HepG2 (cell line): ENCODE measurements around the gene RAB3C. TPM values are rescaled to one million over a fixed set of nuclear protein-coding genes. Genes with fewer than 3 reads are reported as not detected.

Experiments used
- ATAC-seq: fragments of 200-7000 bp; cut with Tn5 transposase; 3 replicates; pipeline ENCODE4 v1.9.1; 2020; ENCODE audit warnings: mild to moderate bottlenecking, moderate library complexity
- BruUV-seq: library from RNA; stranded (reverse); fragments of 400-500 nt; replicated peaks from 2 replicates; lab custom pipeline; 2021; lab: Mats Ljungman, UMichigan
- CTCF ChIA-PET: fragments of 300-600 bp; formaldehyde crosslinking; extraction: SDS; loops from one replicate; lab custom pipeline; 2021; ENCODE audit warnings: low total read pairs, inconsistent platforms, low intra/inter-chr PET ratio; lab: Yijun Ruan, JAX
- POLR2A ChIA-PET: fragments of 350-600 bp; sonication (Branson Sonifier 250); formaldehyde crosslinking; loops from one replicate; lab custom pipeline; 2020; ENCODE audit warnings: antibody characterized with exemption, inconsistent platforms; lab: Yijun Ruan, JAX
- DNase-seq: peaks from one replicate; pipeline ENCODE4 v3.0.0-alpha.2; 2015; ENCODE audit warnings: low spot score
- FAIRE-seq: peaks from 3 replicates; lab custom pipeline; 2011; peaks lifted over from hg19 to GRCh38; lab: Jason Lieb, UNC
- H2AFZ ChIP-seq: one replicate; pipeline ENCODE4 v1.6.1; 2011; ENCODE audit warnings: low read length, inconsistent platforms
- H3K27ac ChIP-seq: fragments of 300-600 bp; 3 replicates; pipeline ENCODE4 v1.8.0; 2011; ENCODE audit warnings: mixed run types, mild to moderate bottlenecking, mixed read lengths, low read length, inconsistent platforms; ENCODE audit not compliant: insufficient read depth; ENCODE audit errors: extremely low read length
- H3K27me3 ChIP-seq, 2 experiments: fragments of 200-600 bp in 1 of 2; 2 replicates in 1 of 2; 3 replicates in 1 of 2; pipeline versions ENCODE4 v1.6.0 to v1.8.0; 2011; ENCODE audit warnings: low read length in 2 of 2, mild to moderate bottlenecking in 2 of 2, moderate library complexity in 2 of 2, inconsistent platforms in 1 of 2; ENCODE audit not compliant: insufficient read depth in 2 of 2, control insufficient read depth in 1 of 2
- H3K36me3 ChIP-seq, 2 experiments: fragments of 200-600 bp in 1 of 2; replicated peaks in 1 of 2; 2 replicates in 1 of 2; 3 replicates in 1 of 2; pipeline versions ENCODE4 v1.5.1 to v1.8.0; 2011; ENCODE audit warnings: low read length in 2 of 2, inconsistent platforms in 1 of 2; ENCODE audit not compliant: insufficient read depth in 2 of 2, control insufficient read depth in 1 of 2
- H3K4me1 ChIP-seq: 2 replicates; pipeline ENCODE4 v1.5.1; 2012; ENCODE audit warnings: low read length, inconsistent platforms; ENCODE audit not compliant: insufficient read depth
- H3K4me2 ChIP-seq: 2 replicates; pipeline ENCODE4 v1.6.0; 2011; ENCODE audit warnings: low read depth, low read length, inconsistent platforms
- H3K4me3 ChIP-seq, 3 experiments: fragments of 200-600 bp in 1 of 3; sonication (generic), shearing (Covaris generic) in 1 of 3; replicated peaks in 1 of 3; 2 replicates each; pipeline ENCODE4 v1.5.1; 2011 to 2016; ENCODE audit warnings: low read length in 3 of 3, inconsistent platforms in 2 of 3, low read depth in 2 of 3, mild to moderate bottlenecking in 2 of 3, control low read depth in 1 of 3, mixed read lengths in 1 of 3; ENCODE audit not compliant: insufficient read depth in 1 of 3
- H3K79me2 ChIP-seq: one replicate; pipeline ENCODE4 v1.6.1; 2011; ENCODE audit warnings: low read length, inconsistent platforms; ENCODE audit not compliant: insufficient read depth
- H3K9ac ChIP-seq: 2 replicates; pipeline ENCODE4 v1.6.0; 2011; ENCODE audit warnings: mild to moderate bottlenecking, low read depth, low read length, inconsistent platforms; ENCODE audit not compliant: insufficient read depth
- H3K9me3 ChIP-seq: 2 replicates; pipeline ENCODE4 v1.5.1; 2012; ENCODE audit warnings: mild to moderate bottlenecking, low read length
- H4K20me1 ChIP-seq: 2 replicates; pipeline ENCODE4 v1.6.0; 2011; ENCODE audit warnings: inconsistent platforms, mild to moderate bottlenecking, low read length, moderate library complexity; ENCODE audit not compliant: insufficient read depth
- HOXA3 ChIP-seq: sonication (generic); formaldehyde crosslinking; IDR thresholded peaks from 2 replicates; pipeline ENCODE4 v1.5.0; 2020; ENCODE audit warnings: missing genetic modification reagents
- MAFF ChIP-seq: IDR thresholded peaks from 2 replicates; pipeline ENCODE4 v1.6.1; 2011; ENCODE audit warnings: low read depth, low read length, improper control_type of control experiment
- MAFK ChIP-seq, 2 experiments: IDR thresholded peaks in 1 of 2; conservative IDR thresholded peaks in 1 of 2; 2 replicates each; pipeline ENCODE4 v1.6.1; 2011; ENCODE audit warnings: improper control_type of control experiment in 2 of 2, low read length in 2 of 2
- NFE2L2 ChIP-seq: fragments of 150-350 bp; IDR thresholded peaks from 2 replicates; pipeline ENCODE4 v1.6.1; 2014; ENCODE audit warnings: low read length
- POLR2AphosphoS2 ChIP-seq: IDR thresholded peaks from 2 replicates; pipeline ENCODE4 v1.6.1; 2011; ENCODE audit warnings: low read depth, low read length, improper control_type of control experiment
- ZNF609 ChIP-seq: sonication (generic); formaldehyde crosslinking; IDR thresholded peaks from 2 replicates; pipeline ENCODE4 v1.4.0; 2020; ENCODE audit warnings: mild to moderate bottlenecking, missing genetic modification reagents, borderline replicate concordance
- in situ Hi-C: cut with HindIII; loops from 2 replicates; pipeline ENCODE4 v1.10.0; 2017; ENCODE audit warnings: low pct_unique_long_range_greater_than_20kb; ENCODE audit not compliant: extremely low pct_ligation_motif_present
- intact Hi-C: fragments of 100-400 bp; cut with micrococcal nuclease; formaldehyde crosslinking; loops from one replicate; pipeline ENCODE4 v1.10.0; 2022; ENCODE audit not compliant: unreplicated experiment
- polyA plus RNA-seq, 8 experiments: library from polyadenylated mRNA; depleted of rRNA in 3 of 8; stranded (reverse) in 7 of 8; unstranded in 1 of 8; fragments of >200 nt; fragmentation: Illumina TruSeq in 4 of 8; extraction: Trizol in 4 of 8; gene quantifications; 2 replicates each; pipeline versions ENCODE4 v1.2.1 to v1.2.3, GENCODE V29; 2011 to 2016; ENCODE audit warnings: low read depth in 4 of 8, missing spikeins in 1 of 8, mixed read lengths in 1 of 8; ENCODE audit not compliant: insufficient read depth in 1 of 8
- total RNA-seq, 5 experiments: library from RNA; depleted of rRNA; stranded (reverse); fragments of >200 nt; fragmentation: Illumina TruSeq; extraction: Trizol; gene quantifications; 2 replicates each; pipeline ENCODE4 v1.2.3, GENCODE V29; 2016; ENCODE audit warnings: low read depth in 1 of 5
- TF ChIP-seq, protein P1 (sequence below): sonication (generic); formaldehyde crosslinking; IDR thresholded peaks from 2 replicates; pipeline ENCODE4 v1.4.0; 2020; ENCODE audit warnings: missing genetic modification reagents

The RAB3C gene
- total and polyA plus RNA-seq, 2 of the 13 experiments (the other 11 are each of a cell fraction or from before 2014, with no cell fraction given) = not detected

- H4K20me1 ChIP-seq = no peaks in the 10 kb centered on the region
- CTCF ChIA-PET = no interaction called here
- DNase-seq (no peak), ATAC-seq (no peak), FAIRE-seq (no peak)
- H3K4me3 ChIP-seq = no peak overlapping the region
- no peak overlapping the region for H3K27ac ChIP-seq
- no peaks in the 10 kb centered on the region for H3K9me3 ChIP-seq
- POLR2A ChIA-PET = no interaction called here
- TF ChIP-seq, protein P1, sequence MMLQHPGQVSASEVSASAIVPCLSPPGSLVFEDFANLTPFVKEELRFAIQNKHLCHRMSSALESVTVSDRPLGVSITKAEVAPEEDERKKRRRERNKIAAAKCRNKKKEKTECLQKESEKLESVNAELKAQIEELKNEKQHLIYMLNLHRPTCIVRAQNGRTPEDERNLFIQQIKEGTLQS (CRISPR knock-in tag) = no peak
- no peak for TF ChIP-seq ZNF609 (CRISPR knock-in tag)
- TF ChIP-seq HOXA3 (CRISPR knock-in tag) = no peak
- TF ChIP-seq MAFF = peak; percentile 56; the same call in 1 of the 2 replicates
- TF ChIP-seq NFE2L2 = peak; percentile 40; the same call in 1 of the 2 replicates
- no peak for TF ChIP-seq POLR2AphosphoS2
- peak; percentile 44 to 63; a peak in 3 of 4 replicates for TF ChIP-seq MAFK (conservative IDR thresholded peaks at IDR 0.05 in 1 of 2, IDR thresholded peaks at IDR 0.05 in 1 of 2; ENCODE audit: low read length in 2 of 2)
- no peak overlapping the region for H3K4me2 ChIP-seq
- in situ Hi-C loops = no loop called here
- intact Hi-C loops = no loop called here
- H3K4me1 ChIP-seq = no peaks in the 10 kb centered on the region
- BruUV-seq = no TSS peak
- H3K27me3 ChIP-seq = no peaks in the 10 kb centered on the region
- no peaks in the 10 kb centered on the region for H3K79me2 ChIP-seq
- H2AFZ ChIP-seq = no peak overlapping the region
- no peak overlapping the region for H3K9ac ChIP-seq
- no peaks in the 10 kb centered on the region for H3K36me3 ChIP-seq
These were observed 104.7 kb downstream of the RAB3C start for GRCh38 chr5:58687595-58687994.
